Measurements from ENCODE around the gene UCN2. TPM values are rescaled to one million over a fixed set of nuclear protein-coding genes. Genes with fewer than 3 reads are reported as not detected.

UCN2 gene
- total and polyA plus RNA-seq, 9 of the 15 experiments (the other 6 are each of a cell fraction or from before 2014, with no cell fraction given), result 0.08 to 0.11 TPM; not detected in 7

- ChIA-PET POLR2A (no interaction called here), CTCF (ENCODE audit: low intra/inter-chr PET ratio) (no interaction called here)
- peak overlapping the region in 1 of 2 experiments; percentile 52; a peak in 1 of 4 replicates for H3K9ac ChIP-seq (ENCODE audit: insufficient read depth in 1 of 2, low read depth in 2 of 2, low read length in 2 of 2)
- intact Hi-C loops (cut with micrococcal nuclease) (no loop called here), in situ Hi-C loops (cut with MboI) (no loop called here)
- no peak for FAIRE-seq
- H3K27me3 ChIP-seq (ENCODE audit: control insufficient read depth in 2 of 2, insufficient read depth in 2 of 2, low read length in 2 of 2), result no peaks in the 10 kb centered on the region
- H3K9me1 ChIP-seq (ENCODE audit: control insufficient read depth, insufficient read depth, low read length), result no peaks in the 10 kb centered on the region
- no peaks in the 10 kb centered on the region for H4K20me1 ChIP-seq (replicated peaks; ENCODE audit: control insufficient read depth, insufficient read depth, low read length)
- no peak overlapping the region for H3K4me2 ChIP-seq (ENCODE audit: insufficient read depth, low read length)
- no peak for ATAC-seq
- DNase-seq (ENCODE audit: extremely low read depth in 1 of 4, low spot score in 3 of 4), result no peak
- peaks cover 20 to 66% of the 10 kb centered on the region in 2 experiments for H3K4me1 ChIP-seq (replicated peaks in 1 of 2; ENCODE audit: control insufficient read depth in 2 of 2, insufficient read depth in 2 of 2, low read length in 2 of 2)
- WGBS (ENCODE audit: insufficient coverage, low coverage, missing lambda C conversion rate), result 64% methylated on average over 6 of the region's 10 CpGs
- H3K79me2 ChIP-seq (ENCODE audit: control insufficient read depth, insufficient read depth, low read length), result no peaks in the 10 kb centered on the region
- no peak overlapping the region for H2AFZ ChIP-seq (ENCODE audit: low read depth, low read length)
- no peaks in the 10 kb centered on the region for H3K36me3 ChIP-seq (ENCODE audit: control insufficient read depth, insufficient read depth, low read length)
- H3K27ac ChIP-seq (ENCODE audit: extremely low read depth, low read depth, low read length), result no peak overlapping the region
- H3K9me3 ChIP-seq (replicated peaks; ENCODE audit: control insufficient read depth, insufficient read depth, low read depth, low read length), result no peaks in the 10 kb centered on the region
- TF ChIP-seq ZNF740 (CRISPR knock-in tag; IDR thresholded peaks at IDR 0.05) (peak; percentile 73), ZNF740 (tag; IDR thresholded peaks at IDR 0.05) (no peak), VEZF1 (CRISPR knock-in tag; IDR thresholded peaks at IDR 0.05) (peak; percentile 41), HOXB6 (CRISPR knock-in tag; IDR thresholded peaks at IDR 0.05; ENCODE audit: borderline replicate concordance) (no peak), BHLHE40 (IDR thresholded peaks at IDR 0.05; ENCODE audit: low read length) (peak; percentile 63), ATF3 (IDR thresholded peaks at IDR 0.05) (peak; percentile 42; the same call in 1 of the 2 replicates), ATF3 (CRISPR knock-in tag; conservative IDR thresholded peaks at IDR 0.05) (no peak), FOXA1 (IDR thresholded peaks at IDR 0.05; ENCODE audit: borderline replicate concordance) (no peak), MYC (IDR thresholded peaks at IDR 0.05; ENCODE audit: low read depth, low read length) (no peak), MYC (CRISPR knock-in tag; IDR thresholded peaks at IDR 0.05; ENCODE audit: borderline replicate concordance, low read depth) (no peak), C11orf30 (IDR thresholded peaks at IDR 0.05; ENCODE audit: low read depth) (no peak), EP300 (IDR thresholded peaks at IDR 0.05; ENCODE audit: low read length) (no peak), MYNN (IDR thresholded peaks at IDR 0.05) (0 out of 2 replicates have a peak, but pooled peaks have one; percentile 24), MYNN (CRISPR knock-in tag; IDR thresholded peaks at IDR 0.05) (no peak)
- no peak overlapping the region for H3K4me3 ChIP-seq
- BruUV-seq (replicated peaks), result no TSS peak
Observed at GRCh38 chr3:48564022-48564421, 441 bp upstream of the UCN2 start.

All from K562 (cell line).